DMS79 (cell line): ENCODE results near the gene DSCAM.
"Not testable (repeated sequence)": the region's sequence is repeated elsewhere in the genome, so short reads cannot be mapped to it uniquely, and the experiment has no call there.

ENCODE experiments used
- DNase-seq: peaks from one replicate; lab custom pipeline; 2025; lab: John Stamatoyannopoulos, UW

The DSCAM gene

DNA sequence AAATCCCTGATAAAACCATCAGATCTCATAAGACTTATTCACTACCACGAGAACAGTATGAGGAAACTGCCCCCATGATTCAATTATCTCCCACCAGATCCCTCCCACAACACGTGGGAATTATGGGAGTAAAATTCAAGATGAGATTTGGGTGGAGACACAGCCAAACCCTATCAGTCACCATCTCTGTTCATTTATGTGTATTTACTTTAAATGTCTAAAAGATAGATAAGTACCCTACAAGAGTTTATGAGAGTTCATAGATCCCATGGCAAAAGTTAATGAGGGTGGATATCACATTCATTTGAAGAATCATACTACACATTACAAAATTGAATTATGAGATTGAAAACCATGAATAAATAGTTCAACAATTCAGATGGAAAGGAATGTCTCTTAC, 526.2 kb downstream of the DSCAM start:
- DNase-seq: not testable (repeated sequence)

GRCh38 chr21:40318371-40318770, 528.6 kb downstream of the DSCAM start:
- DNase-seq: no peak

GRCh38 chr21:40316104-40316503, 530.9 kb downstream of the DSCAM start:
- DNase-seq: no peak

GRCh38 chr21:40315626-40316025, 531.3 kb downstream of the DSCAM start:
- no peak for DNase-seq

- DNase-seq: no peak
These were observed 533.7 kb downstream of the DSCAM start for GRCh38 chr21:40313260-40313659.

DNA sequence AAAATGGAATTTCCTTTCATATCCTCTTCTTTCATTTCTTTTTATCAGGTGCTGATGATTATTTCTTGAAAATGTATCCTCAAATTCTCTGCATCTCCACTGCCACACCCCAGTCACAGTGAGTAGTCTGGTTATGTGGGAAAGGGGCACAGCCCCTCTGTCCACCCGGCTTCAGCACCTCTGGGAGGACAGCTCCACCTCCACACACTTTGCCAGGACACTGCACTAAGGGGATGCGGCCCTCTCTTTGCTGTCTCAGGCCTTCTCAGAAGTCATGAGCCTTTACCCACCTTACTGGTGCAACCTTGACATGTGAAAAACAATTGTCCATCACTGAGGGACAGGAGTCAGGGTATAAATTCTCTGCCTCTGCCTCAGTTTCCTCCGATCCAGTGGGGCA, 546.7 kb downstream of the DSCAM start:
- DNase-seq: no peak

GRCh38 chr21:40299451-40299850, 547.5 kb downstream of the DSCAM start:
- DNase-seq: no peak

GRCh38 chr21:40294345-40294744, 552.6 kb downstream of the DSCAM start:
- no peak for DNase-seq

DNA sequence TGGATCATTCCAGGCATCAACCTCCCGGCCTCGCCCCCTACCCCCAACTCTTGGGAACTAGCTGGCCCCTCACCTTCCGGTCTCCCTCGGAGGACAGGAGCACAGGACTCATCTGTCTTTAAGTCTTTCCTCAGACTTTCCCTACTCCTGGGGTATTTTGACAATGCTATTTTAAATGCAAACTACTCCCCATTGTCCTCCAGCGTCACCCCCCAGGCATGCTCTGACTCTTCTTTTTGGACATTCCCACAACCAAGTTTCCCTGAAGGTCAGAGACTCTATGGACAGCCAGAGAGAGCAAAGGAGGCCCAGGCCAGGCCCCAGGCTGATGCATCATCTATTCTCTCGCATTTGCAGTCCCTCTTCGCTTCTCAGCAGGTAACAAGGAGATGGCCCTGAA, 555.4 kb downstream of the DSCAM start:
- no peak for DNase-seq

GRCh38 chr21:40284409-40284808, 562.5 kb downstream of the DSCAM start:
- peak; percentile 68 for DNase-seq

DNA sequence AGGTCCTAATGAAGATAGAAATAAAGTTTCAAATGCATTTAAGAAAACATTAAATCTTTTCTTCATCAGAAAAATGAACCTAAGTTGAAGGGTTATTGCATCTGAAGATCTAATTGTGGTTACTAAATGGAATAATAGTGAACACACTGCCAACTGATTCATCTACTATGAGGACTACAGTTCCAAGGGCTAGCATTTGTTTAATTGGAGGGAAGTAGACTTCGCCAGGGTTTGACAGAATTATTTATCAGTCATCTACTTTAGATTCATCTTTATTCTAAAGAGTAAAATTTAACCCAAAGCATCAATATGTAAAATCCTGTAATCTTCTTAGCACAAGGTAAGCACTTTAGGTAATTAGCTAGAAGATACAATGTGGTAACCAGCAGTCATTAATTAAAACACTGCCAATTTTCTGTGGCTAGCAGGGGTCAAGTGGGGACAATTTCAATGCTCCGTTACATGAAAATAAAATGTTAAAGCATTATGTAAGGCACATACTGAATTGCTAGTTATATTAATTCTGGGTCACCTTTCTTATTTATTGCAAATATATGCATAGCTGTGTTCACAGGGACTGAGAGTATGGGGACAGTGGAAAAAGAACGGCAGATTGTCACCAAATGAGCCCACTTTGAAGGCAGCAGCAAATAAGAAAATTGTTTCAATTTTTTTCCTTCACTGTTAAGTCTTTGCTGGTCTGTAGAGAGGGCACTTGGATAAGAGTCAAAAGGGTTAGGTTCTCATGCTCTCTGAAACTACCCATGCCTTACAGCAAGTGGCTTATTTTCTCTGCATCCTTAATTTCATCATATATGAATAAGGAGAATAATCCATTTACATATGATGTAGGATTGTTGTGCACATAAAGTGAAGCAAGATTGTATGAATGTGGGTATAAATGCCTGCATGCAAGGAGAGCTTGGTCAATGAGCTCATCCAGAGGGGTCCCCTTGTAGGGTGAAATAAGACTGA, 563.8 kb downstream of the DSCAM start:
- DNase-seq: no peak

GRCh38 chr21:40278345-40278744, 568.6 kb downstream of the DSCAM start:
- no peak for DNase-seq

DNA sequence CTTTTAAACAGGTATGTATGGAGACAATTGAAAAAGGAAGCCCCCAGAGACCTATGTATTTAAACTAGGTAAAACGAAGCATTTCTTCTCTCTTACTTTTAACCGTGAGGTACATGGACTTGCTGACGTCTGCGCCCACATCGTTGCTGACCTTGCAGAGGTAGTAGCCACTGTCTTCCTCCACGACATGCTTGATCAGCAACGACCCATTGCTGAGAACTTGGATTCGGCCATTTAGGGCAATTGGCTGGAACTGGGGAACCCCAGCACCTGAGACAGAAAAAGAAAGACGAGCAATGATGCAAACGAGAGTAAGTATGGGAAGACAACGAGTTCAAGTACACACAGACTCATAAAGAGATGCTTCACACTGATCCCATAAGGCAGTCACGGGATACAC, 571.0 kb downstream of the DSCAM start:
- no peak for DNase-seq

GRCh38 chr21:40272037-40272436, 574.9 kb downstream of the DSCAM start:
- no peak for DNase-seq

DNA sequence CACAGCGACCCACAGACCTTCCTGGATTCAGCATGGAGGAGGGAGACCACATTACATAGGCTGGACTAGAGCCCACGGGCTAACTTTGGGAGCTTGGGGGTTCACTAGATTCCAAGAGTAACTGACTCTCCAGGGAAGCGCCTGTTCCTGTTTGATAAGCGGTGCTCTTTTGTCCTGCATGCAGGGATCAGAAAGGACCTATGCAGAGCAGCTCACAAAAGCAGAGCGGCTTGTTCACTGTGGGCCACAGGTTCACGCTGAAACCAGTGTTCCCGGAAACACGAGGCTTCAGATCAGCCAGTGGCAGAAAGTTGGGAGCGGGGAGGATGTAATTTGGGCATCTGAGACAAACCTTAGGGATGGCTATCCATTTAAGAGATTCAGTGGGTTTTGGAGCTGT, 575.8 kb downstream of the DSCAM start:
- no peak for DNase-seq

DNA sequence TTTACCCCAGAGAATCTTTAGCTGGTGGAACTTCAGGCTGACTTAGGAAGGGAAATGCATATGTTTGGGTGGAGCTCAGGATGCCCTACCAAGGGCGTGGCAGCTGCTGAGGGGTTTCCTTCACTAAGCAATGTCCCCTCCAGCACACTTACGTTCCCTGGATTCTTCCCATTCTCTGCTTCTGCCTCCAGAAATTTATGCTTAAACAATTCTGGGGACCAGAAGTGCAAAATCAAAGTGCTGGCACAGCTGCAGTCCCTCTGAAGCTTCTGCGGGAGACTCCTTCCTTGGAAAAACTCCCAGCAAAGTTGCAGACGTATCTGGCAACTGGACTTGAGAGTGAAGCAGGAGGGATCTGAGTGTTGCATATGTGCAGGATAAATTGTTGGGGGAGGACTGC, 576.9 kb downstream of the DSCAM start:
- DNase-seq: no peak

- no peak for DNase-seq
These were observed 577.7 kb downstream of the DSCAM start for GRCh38 chr21:40269239-40269638.

- not testable (repeated sequence) for DNase-seq
These were observed 588.5 kb downstream of the DSCAM start for GRCh38 chr21:40258456-40258855.

DNA sequence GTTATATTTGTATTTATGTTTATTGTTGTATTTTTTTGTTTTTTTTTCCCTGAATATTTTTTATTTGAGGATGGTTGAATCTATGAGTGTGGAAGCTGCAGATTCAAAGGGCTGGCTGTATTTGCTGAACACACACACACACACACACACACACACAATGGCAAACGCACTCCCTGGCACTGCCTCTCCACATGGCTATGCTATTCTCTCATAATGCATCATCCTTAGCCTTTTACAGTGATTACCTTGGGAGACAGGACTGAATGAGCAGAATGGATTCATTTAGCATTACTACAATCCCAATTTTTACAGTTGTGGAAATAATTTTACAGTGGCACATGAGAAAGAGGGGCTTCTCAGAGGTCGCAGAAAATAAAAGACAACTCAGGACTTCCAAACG, 589.6 kb downstream of the DSCAM start:
- no peak for DNase-seq

GRCh38 chr21:40255518-40256444, 591.2 kb downstream of the DSCAM start:
- DNase-seq: no peak

- DNase-seq: no peak
These were observed 592.2 kb downstream of the DSCAM start for GRCh38 chr21:40254540-40255465.

- no peak for DNase-seq
These were observed 593.8 kb downstream of the DSCAM start for GRCh38 chr21:40253112-40253511.
